NCI-H1105 (cell line): ENCODE results near the gene SST.

Experiments
- DNase-seq: peaks from one replicate; lab custom pipeline; 2025; lab: John Stamatoyannopoulos, UW

SST gene

DNA sequence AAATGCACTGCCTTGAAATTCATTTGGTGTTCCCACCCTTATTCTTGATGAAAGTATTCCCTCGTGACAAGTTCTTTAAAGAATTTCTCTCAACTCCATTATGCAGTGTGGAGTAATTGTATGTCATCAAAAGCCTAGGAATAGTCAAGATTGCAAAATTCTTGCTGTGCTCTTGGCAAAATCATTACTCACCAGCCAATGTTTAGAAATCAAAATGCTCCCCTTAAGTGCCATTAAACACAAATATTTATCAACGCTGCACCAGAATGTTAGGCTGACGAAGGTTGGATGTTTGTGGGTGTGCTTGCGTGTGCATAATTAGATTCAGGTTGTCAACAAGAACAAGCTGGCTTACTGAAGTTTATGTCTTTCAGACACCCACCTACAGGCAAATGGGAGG is 40.5 kb downstream of the SST start:
- no peak for DNase-seq

DNA sequence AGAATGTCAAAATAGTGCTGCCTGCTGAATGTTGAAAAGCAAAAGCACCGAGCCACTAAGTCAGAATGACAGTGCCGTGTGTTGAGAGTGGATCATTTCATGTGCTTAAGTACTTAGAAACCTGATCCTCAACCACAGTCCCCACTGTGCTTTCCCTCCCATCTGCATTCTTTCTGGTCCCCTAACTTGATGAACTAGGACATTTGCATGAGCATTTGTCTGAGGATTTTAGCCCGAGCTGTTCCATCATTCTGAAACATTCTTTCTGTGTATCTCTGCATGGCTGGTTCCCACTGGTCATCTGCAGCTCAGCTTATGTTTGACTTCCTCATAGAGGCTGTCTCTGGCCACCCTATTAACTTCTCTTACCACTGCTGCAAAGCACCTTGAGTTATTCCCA is 42.0 kb downstream of the SST start:
- DNase-seq: no peak

DNA sequence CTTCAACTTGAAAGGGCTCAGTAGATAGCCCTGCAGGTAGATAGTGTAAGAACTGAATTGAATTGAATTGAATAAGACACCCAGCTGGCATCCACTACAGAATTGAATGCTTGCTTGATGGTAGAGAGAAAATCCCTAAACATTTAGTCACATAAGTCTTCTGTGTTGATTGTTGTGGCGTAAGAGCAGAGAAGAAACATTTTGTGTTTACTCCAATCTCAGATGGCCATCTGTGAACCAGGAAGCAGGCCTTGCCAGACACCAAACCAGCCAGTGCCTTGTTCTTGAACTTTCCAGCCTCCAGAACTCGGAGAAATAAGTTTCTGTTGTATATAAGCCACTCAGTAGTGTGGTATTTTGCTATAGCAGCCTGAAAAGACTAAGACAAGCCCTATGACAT is 43.6 kb downstream of the SST start:
- no peak for DNase-seq

DNA sequence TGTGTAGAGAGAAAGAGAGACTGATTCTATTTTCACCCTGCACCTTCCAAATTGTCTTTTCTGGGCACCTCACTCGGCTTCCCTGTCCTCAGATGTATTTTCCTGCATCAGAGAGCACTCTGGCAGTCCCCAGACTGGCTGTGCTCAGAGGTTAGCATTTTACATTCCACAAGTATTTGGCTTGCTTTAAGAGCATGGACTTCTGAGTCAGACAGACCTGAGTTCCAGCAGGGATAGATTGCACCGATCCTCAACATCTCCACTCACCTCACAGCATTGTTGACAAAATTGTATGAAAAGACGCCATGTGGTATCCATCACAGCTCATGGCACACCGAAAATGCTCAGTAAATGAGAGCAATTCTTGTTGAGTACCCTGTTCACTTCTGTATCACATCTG is 45.6 kb downstream of the SST start:
- no peak for DNase-seq

DNA sequence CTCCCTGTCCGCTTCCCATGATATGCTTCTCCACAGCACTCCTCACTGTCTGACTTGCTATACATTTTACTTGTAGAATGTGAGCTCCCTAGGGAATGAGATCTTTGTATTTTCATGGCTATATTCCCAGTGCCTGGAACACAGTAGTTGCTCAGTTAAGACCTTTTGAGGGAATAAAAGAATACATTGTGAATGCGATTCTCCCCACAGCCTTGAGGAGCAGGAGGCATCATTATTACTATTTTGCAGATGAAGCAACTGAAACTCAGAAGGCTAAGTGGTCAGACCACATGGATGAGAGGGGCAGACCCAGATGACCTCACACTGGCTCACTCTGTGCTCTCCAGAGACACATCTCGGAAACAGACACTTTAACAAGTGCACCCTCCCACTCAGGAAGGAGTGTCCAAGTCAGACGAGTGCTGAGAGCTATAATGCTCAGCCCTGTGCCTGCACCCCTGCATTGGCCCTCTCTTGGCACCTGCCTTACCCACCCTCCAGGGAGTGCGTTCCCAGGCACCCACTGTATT is 46.8 kb downstream of the SST start:
- no peak for DNase-seq

DNA sequence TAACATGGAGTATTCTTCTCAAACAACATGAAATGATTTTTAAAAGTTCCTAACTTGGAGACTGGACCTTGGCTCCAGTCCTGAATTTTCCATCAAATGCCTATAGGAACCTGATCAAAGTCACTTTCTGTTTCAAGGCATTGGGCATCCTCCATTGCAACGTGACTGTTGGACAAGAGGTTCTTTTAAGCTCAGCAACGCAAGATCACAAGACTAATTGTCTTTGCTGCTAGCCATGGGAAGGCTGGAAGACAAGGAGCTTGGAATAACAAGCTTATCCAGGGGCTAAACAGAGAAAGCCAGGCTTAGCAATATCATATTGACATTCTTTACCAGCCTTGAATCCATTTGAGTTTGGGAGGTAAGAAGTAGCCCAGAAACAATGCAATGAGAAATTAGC is 48.3 kb downstream of the SST start:
- DNase-seq: no peak

DNA sequence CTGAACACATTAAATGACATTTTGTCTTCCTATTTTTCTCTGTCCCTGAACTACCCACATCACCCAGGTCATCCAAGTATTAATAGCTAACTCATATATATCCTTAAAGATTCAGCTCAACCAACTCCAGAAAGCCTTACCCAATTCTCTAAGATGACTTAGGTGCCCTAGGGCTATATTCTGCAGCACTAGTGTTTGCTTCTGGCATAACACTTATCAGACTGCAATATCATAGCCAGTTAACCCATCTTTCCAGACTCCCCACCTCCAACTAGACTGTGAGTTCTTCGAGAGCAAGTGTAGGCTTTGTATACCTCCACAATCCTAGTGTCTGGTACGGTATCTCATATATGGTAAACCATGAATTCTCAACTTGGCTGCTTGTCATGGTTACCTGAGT is 50.7 kb downstream of the SST start:
- DNase-seq: no peak
